HG03378 (cell line): ENCODE data around the gene RPL22L1.
"Not testable (repeated sequence)": the region's sequence is repeated elsewhere in the genome, so short reads cannot be mapped to it uniquely, and the experiment has no call there.

ENCODE experiments used
- ATAC-seq: cut with Tn5 transposase; IDR thresholded peaks from one replicate; pipeline ENCODE4 v1.9.1; 2021; ENCODE audit warnings: mild to moderate bottlenecking, moderate library complexity; ENCODE audit not compliant: unreplicated experiment

The RPL22L1 gene

DNA sequence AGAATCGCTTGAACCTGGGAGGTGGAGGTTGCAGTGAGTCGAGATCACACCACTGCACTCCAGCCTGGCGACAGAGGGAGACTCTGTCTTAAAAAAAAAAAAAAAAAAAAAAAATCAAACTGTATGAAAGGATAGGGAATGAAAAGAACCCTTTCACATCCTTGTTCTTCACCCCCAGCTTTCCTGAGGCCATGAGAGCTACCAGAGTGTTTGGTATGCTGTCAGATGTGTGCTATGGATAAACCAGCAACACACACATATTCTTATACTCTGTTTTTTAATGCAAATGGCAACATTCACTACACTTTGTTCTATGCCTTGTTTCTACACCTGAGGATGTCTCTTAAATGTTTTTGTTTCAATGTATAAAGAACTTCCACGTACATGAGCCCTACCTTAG lies 33.5 kb downstream of the RPL22L1 start:
- ATAC-seq = no peak

DNA sequence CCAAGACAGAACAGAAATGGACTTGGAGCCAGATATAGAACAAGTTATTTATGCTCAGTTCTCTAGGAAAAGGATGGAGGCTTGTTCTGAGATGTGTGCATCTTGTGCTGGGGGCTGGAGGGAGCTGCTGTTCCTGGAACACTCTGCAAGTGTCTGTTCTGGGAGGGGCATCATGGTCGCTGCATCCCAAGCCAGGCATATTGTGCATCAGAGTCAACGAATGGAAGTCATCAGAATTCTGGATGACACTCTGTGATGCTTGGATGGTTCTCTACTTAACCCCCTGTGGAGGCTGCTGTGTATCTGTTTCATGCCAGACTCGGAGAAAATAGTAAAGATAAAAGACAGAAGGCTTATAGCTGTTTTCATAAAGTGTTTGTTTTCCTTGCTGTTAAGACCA lies 34.7 kb downstream of the RPL22L1 start:
- no peak for ATAC-seq

DNA sequence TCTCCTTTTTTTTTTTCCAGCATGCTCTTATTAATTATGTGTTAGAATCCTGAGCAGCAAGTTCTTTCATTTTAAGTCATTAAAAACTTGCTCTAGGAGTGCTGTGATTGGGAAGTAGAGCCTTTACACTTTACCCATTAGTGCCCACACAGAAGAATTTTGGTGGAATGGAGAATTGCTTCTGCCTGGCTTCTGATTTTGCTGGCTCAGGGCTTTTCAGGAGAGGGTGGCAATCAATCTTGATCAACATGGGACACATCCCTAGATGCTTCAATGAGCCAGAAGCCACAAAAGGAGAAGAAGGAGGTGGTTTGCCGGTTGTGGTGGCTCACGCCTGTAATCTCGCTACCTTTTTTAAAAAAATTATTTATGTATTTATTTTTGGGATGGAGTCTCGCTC lies 39.4 kb downstream of the RPL22L1 start:
- ATAC-seq = no peak

DNA sequence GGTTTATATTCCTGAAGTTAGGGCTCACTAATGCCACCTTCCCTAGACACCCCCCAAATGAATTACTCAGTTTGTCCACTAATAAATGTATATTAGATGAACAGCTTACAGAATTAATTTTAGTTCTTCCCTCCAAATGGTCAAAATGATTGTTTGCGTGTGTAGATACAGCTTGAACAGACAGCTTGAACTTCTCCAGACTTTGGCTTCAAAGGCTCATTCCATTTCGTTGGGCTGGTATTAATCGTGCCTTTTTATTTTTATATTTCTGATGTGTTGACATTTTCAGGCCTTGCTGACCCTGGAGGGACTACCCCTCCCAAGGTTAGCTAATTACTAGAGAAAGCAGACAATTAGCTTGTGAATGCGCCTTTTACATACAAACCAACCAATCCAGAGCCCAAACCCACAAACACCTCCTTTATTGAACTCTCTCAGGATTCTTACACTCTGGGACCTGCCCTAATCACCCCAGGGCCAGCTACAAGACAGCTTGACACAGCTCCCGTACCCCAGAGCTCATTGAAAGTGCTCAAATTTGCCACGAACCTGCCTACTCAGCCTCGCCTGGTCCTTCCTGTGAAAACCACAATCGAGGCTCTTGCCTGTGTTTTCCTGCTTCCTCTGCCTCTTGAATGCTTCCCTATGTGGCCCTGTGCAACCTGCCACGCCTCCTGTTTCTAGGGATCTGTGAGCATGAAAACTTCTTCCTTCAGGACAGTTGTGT lies 40.3 kb downstream of the RPL22L1 start:
- ATAC-seq = no peak

DNA sequence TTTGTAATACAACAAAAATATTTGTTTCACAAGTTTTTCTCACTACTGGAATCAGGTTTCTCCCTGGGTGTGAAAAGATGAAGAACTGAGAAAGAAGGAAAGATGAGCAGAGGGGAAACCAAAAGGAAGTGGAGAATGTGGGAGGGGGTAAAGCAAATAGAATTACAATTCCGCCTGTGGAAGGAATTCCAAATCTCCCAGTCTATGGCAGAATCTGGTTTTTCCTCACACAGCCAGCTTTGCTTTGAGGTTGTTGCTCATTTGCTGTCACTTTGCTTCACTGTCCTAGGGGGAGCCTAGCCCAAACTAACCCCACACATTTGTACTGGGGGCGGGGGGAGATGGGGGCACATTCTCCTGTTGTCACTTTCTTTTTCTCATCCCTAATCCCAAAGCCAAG lies 43.9 kb downstream of the RPL22L1 start:
- ATAC-seq = no peak

DNA sequence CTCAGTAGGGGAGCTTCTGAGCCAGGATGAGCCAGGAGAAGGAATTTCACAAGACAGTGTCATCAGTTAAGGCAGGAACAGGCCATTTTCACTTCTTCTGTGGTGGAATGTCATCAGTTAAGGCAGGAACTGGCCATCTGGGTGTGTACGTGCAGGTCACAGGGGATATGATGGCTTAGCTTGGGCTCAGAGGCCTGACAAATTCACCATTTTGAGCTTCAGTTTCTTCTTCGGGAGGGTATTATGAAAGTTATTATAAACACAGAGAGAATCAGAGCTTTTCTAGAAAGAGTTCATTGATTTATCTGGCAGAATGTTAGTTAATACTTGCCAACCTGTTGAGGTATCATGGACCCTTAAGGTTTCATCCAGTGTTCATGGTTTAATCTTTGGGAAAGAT lies 46.4 kb downstream of the RPL22L1 start:
- ATAC-seq = not testable (repeated sequence)

DNA sequence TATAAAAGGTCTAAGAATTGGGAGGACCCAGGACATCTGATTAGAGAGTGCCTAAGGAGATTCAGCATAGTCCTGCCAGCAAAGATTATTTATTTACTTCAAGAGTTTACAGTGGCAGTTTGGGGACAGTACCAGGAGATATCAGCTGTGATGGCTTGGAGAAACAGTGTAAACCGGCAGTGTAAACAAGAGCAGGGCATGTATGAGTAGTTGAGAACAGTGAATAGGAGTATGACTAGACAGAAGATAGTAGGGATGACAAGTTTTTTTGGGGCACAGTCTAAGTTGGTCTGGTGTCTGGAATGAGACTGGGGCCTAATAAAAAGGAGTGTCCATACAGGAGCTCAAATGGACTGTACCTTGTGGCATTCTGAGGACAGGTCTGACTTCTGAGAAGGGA lies 51.7 kb downstream of the RPL22L1 start:
- ATAC-seq = not testable (repeated sequence)

DNA sequence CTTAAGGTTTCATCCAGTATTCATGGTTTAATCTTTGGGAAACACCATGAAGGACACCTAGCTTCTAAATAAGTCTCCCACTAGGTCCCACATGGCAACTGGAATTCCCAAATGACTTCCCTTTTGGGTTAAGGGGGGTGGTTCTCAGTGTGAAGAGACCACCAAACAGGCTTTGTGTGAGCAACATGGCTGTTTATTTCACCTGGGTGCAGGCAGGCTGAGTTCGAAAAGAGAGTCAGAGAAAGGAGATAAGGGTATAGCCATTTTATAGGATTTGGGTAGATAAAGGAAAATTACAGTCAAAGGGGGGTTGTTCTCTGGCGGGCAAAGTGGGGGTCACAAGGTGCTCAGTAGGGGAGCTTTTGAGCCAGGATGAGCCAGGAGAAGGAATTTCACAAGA lies 52.5 kb downstream of the RPL22L1 start:
- not testable (repeated sequence) for ATAC-seq

DNA sequence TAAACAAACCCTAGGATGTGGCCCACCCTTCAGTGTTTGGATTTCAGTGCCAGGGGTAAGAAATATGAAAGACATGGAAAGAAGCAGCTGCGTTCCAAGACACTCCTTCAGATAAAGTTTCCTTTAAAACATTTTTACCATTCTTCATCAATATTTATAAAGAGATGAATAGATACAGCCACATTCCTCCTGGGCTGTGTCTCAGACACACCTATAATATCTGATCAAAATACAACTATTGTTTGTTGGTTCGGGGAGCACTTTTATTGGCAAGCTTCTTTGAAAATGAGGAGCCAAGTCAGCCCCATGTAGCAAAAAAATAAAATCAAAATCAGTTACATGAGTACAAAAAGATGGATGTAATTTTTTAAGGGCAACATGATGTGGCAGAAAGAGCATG lies 53.2 kb downstream of the RPL22L1 start:
- ATAC-seq = no peak

DNA sequence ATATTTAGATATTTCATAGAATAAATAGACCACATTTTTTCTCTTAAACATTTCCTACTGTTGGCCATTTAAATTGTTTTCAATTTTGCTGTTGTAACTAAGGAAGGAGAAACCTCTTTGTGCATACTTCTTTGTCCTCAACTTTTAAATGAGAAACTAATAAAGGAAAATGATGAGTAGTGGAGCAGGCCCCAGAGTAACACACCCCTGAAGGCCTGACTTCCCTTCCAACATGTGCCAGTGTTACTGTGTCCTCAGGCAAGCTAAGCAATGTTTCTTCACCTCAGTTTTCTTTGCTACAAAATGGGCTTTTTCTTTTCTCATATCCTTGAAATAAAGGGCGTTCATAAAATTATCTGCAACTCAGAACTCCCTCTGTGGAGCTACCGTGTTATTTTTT lies 53.7 kb downstream of the RPL22L1 start:
- ATAC-seq = no peak

DNA sequence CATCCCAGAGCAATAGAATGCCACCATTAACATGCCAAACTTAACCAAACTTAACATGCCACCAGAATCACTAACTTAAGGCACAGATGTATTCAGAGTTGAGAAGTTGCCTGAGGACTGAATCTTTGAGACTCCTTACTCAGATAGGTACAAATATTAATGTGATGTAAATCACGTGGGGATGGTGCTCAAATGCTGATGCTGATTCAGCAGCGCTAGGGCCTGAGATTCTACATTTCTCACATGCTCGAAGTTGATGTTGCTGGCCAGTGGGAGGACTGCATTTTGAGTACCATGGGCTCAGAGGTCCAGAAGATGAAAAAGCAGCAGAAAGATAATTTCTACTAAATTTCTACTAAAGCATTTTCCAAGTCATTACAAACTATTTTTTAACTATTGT lies 54.1 kb downstream of the RPL22L1 start:
- ATAC-seq = no peak

DNA sequence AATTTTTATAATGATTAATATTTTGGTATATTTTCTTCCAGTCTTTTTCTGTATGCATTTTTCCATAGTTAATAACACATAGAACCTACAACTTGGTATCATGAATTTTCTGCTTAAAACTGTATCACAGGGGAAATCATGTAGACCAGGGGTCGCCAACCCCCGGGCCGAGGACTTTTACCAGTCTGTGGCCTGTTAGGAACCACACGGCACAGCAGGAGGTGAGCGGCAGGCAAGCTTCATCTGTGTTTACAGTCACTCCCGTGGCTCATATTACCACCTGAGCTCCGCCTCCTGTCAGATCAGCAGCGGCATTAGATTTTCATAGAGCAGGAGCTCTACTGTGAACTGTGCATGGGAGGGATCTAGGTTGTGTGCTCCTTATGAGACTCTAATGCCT lies 54.7 kb downstream of the RPL22L1 start:
- ATAC-seq = no peak
